ENCODE data around the gene STK25. TPM values are rescaled to one million over a fixed set of nuclear protein-coding genes. Genes with fewer than 3 reads are reported as not detected.

The STK25 gene
- total and polyA plus RNA-seq, 2 donors (not counting 1 experiment from before 2014, with no cell fraction given) = 183 to 378 TPM

- intact Hi-C loops (cut with micrococcal nuclease) = no loop called here
- H3K4me1 Mint-ChIP-seq = no peaks in the 10 kb centered on the region
- Histone ChIP-seq H3K9me3 (ENCODE audit: control extremely low read depth in 1 of 3, control insufficient read depth in 2 of 3, insufficient read depth in 1 of 3, low read length in 2 of 3) (peaks cover 0 to 3% (median 0%) of the 10 kb centered on the region in 3 donors), H3K79me2 (ENCODE audit: control insufficient read depth, insufficient read depth, low read length) (no peaks in the 10 kb centered on the region), H3K27me3 (replicated peaks in 1 of 4; ENCODE audit: control extremely low read depth in 1 of 4, control insufficient read depth in 3 of 4, insufficient read depth in 4 of 4, low read length in 3 of 4) (peaks cover 0 to 51% (median 11%) of the 10 kb centered on the region in 4 experiments), H4K20me1 (ENCODE audit: control insufficient read depth, insufficient read depth, low read length, poor library complexity, severe bottlenecking) (no peaks in the 10 kb centered on the region), H3K4me1 (ENCODE audit: control insufficient read depth in 2 of 2, insufficient read depth in 2 of 2, low read length in 2 of 2) (no peaks in the 10 kb centered on the region), H3K4me2 (replicated peaks; ENCODE audit: low read depth, low read length, poor library complexity, severe bottlenecking) (no peak overlapping the region), H3K9ac (ENCODE audit: low read length) (no peak overlapping the region), H3K27ac (ENCODE audit: low read length in 2 of 2) (no peak overlapping the region), H3K36me3 (replicated peaks in 1 of 2; ENCODE audit: control extremely low read depth in 1 of 2, control insufficient read depth in 1 of 2, extremely low read depth in 1 of 2, insufficient read depth in 2 of 2, low read length in 1 of 2) (no peaks in the 10 kb centered on the region), H3K4me3 (ENCODE audit: control extremely low read depth in 1 of 5, extremely low read depth in 1 of 5, insufficient read depth in 1 of 5, low read depth in 2 of 5, low read length in 4 of 5) (no peak overlapping the region), H2AFZ (ENCODE audit: insufficient read depth, low read depth, low read length, poor library complexity, severe bottlenecking) (no peak overlapping the region)
- DNase-seq (no peak), ATAC-seq (ENCODE audit: low read depth) (no peak)
- H3K9me3 Mint-ChIP-seq (ENCODE audit: insufficient read depth) = no peaks in the 10 kb centered on the region
- TF ChIP-seq EZH2 (IDR thresholded peaks at IDR 0.05; ENCODE audit: borderline replicate concordance, insufficient read depth, low read depth, low read length, poor library complexity, severe bottlenecking) = no peak
- TF ChIP-seq, protein P1, sequence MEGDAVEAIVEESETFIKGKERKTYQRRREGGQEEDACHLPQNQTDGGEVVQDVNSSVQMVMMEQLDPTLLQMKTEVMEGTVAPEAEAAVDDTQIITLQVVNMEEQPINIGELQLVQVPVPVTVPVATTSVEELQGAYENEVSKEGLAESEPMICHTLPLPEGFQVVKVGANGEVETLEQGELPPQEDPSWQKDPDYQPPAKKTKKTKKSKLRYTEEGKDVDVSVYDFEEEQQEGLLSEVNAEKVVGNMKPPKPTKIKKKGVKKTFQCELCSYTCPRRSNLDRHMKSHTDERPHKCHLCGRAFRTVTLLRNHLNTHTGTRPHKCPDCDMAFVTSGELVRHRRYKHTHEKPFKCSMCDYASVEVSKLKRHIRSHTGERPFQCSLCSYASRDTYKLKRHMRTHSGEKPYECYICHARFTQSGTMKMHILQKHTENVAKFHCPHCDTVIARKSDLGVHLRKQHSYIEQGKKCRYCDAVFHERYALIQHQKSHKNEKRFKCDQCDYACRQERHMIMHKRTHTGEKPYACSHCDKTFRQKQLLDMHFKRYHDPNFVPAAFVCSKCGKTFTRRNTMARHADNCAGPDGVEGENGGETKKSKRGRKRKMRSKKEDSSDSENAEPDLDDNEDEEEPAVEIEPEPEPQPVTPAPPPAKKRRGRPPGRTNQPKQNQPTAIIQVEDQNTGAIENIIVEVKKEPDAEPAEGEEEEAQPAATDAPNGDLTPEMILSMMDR (IDR thresholded peaks at IDR 0.05) = no peak
- peaks cover 26% of the 10 kb centered on the region for H3K27me3 Mint-ChIP-seq
- ChIA-PET POLR2A (no interaction called here), CTCF (no interaction called here)
- H3K4me3 Mint-ChIP-seq = no peak overlapping the region
- 58% methylated on average over 21 of the region's 25 CpGs for WGBS (ENCODE audit: insufficient coverage)
- H3K27ac Mint-ChIP-seq = no peak overlapping the region
These were observed 38.6 kb upstream of the STK25 start for GRCh38 chr2:241546771-241547498.
